HG03060 (cell line): Measurements from ENCODE around the gene ADAM12.
"Not testable (repeated sequence)": the region's sequence is repeated elsewhere in the genome, so short reads cannot be mapped to it uniquely, and the experiment has no call there.

ENCODE experiments used
- ATAC-seq: cut with Tn5 transposase; IDR thresholded peaks from one replicate; pipeline ENCODE4 v1.9.1; 2021; ENCODE audit warnings: low read depth, moderate number of reproducible peaks; ENCODE audit not compliant: unreplicated experiment

Gene ADAM12

GRCh38 chr10:126268013-126268920 lies 120.0 kb downstream of the ADAM12 start:
- no peak for ATAC-seq

GRCh38 chr10:126264102-126265018 lies 123.9 kb downstream of the ADAM12 start:
- ATAC-seq = no peak

DNA sequence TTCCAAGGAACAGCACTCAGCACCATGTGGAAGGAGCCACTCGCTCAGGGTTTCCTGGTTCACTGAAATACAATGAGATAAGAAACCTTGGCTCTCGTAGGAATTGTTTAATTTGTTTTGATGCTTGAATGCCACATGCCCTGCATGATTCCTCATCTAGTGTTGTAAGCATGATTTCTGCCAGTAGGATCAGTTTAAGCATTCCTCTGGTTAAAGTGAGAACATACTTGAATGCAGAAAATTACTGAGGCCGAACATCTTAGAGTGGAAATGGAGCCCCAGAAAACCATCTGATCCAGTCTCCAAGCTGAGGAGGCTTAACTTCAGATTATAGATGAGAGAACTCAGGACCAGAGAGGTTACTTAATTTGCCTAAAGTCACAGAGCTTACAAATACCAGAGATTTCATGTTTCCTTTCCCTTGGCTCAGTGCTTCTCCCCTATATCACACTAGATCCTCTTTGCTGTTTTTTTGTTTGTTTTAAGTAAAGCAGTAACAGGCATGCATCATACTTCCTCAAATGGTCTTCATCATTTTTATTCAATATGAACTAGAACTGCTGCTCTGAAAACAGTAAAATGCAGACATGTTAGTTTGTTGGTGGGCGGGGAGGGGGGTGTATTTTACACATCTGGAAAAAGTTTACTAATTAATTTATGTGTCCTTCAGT lies 125.1 kb downstream of the ADAM12 start:
- ATAC-seq = no peak

GRCh38 chr10:126262233-126262838 lies 125.9 kb downstream of the ADAM12 start:
- ATAC-seq = no peak

GRCh38 chr10:126259760-126260479 lies 128.4 kb downstream of the ADAM12 start:
- ATAC-seq = no peak

DNA sequence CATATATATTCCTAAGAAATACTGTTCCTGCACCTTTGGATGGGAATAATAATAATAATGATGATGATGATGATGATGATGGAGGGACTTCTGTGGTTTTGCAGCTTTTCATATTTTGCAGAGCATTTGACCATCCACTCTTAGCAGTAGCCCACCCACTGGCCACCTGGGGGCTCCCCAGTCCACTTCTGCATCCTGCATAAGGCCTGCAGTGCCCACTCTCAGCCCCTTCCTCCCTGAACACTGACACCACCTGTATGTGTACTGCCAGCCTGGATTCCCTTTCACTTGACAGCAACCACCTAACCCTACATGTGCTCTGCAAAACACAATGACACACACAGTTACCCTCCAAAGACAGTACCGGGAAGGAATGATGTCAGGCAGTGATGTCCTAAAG lies 131.4 kb downstream of the ADAM12 start:
- no peak for ATAC-seq

DNA sequence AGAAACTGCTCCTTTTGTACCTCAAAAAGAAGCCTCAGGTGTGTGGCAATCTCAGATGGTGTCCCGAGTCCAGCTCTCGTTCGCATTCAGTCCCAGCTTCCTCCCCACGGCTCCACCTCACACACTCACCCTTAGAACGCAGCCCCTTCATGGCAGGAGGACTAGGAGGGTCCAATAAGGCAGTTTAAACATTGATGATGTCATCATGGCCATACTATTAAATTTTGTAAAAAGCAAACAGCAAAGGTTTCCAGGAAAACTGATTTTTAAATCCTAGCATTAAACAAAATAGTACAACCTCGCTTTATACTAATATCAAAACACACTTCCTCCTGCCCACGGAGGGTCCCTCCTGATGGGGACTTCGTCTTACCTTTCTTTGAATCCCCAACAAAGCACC lies 133.0 kb downstream of the ADAM12 start:
- no peak for ATAC-seq

DNA sequence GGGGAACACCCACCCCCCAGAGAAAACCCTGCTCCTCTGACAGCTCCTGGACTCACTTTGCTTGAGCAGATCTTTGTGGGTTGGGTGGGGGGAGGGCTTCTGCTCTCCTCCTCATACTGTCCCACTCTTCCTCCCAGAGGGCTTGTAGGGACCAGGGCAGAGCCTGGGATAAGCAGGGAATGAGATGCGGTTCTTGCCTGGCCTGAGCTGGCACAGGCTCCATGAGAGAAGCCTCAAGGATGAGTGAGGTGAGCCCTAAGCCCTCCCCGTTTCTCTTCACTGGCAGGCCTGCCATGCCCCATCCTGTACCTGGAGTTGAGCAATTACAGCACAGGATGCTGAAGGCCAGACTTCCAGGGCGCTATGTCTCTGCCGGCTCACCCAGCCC lies 134.7 kb downstream of the ADAM12 start:
- no peak for ATAC-seq

- ATAC-seq = no peak
Measured at GRCh38 chr10:126252884-126253610, 135.2 kb downstream of the ADAM12 start.

GRCh38 chr10:126251778-126252407 lies 136.4 kb downstream of the ADAM12 start:
- ATAC-seq = no peak

GRCh38 chr10:126250527-126251310 lies 137.6 kb downstream of the ADAM12 start:
- ATAC-seq = no peak

DNA sequence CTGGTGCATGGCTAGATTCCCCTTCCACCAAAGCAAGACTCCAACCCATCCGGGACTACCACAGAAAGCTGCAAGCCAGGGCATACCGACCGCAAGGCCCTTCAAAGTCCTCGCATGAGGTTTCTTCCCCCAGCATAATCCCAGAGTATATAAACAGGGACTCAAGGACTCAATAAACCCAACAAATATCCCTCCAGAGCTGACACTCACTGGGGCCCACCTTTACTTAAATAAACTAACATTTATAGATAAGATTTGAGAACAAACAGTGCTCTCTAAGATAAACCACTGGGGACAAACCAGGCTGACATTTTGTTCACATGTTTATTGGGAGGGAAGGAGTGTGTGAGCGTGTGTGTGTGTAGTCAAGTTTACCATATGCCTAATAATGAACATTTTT lies 138.2 kb downstream of the ADAM12 start:
- no peak for ATAC-seq

GRCh38 chr10:126247446-126247975 lies 140.8 kb downstream of the ADAM12 start:
- no peak for ATAC-seq

GRCh38 chr10:126246396-126246795 lies 141.9 kb downstream of the ADAM12 start:
- not testable (repeated sequence) for ATAC-seq

DNA sequence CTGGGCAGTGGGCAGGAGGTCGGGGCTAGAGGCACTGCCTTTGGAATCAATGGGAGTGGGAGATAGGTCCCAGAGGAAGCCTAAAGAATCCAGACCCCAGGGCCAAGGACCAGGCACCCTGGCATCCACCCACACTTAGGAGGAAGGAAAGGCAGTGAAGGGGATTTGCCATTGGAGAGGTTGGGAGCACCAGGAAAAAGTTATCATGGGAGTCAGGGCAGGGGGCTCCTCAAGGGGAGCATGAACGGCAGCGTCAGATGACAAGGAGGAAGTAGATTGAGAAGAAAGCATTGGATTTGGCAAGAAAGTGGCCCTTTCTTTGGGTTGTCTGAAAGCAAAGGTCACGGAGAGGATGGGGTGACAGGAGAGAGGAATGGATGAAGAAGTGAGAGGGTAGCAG lies 142.8 kb downstream of the ADAM12 start:
- ATAC-seq = no peak

DNA sequence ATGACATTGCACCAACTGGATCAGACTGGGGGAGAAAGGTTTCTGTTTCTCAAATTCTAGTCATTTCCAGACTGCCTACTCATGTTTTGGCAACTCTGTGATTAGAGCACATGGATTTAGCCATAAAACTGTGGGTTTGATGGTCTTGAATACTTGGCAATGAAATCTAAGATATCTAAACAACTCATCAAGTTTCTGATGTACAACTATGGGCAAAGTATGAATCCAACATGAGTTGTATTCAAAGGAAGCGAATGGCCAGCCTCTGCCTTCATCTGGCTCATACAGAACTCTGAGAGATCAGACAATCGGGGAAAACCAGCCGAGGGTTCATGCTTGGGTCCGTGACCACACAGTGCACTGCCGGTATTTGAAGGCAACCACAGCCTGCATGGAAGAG lies 144.3 kb downstream of the ADAM12 start:
- ATAC-seq = no peak

- ATAC-seq = no peak
Measured at GRCh38 chr10:126243306-126243705, 145.0 kb downstream of the ADAM12 start.
